ENCODE data around the gene EIF1.

- TF ChIP-seq CTCF (IDR thresholded peaks at IDR 0.05; ENCODE audit: low read depth, low read length, poor library complexity, severe bottlenecking) (peak; percentile 86), EZH2phosphoT487 (IDR thresholded peaks at IDR 0.05; ENCODE audit: borderline replicate concordance, low read length) (no peak)
Measured at GRCh38 chr17:41687828-41688640, 651 bp upstream of the EIF1 start.
